OCI-LY3 (cell line): Measurements from ENCODE around the gene SIL1.

ENCODE experiments used
- H2AFZ ChIP-seq: fragments of 200-600, 300-600 bp; shearing (Covaris generic); 2 replicates; pipeline ENCODE4 v1.6.0; 2014; ENCODE audit warnings: antibody characterized with exemption, low read depth, low read length
- H3K27ac ChIP-seq: fragments of 200-600, 300-600 bp; sonication (generic); 2 replicates; pipeline ENCODE4 v1.5.1; 2014; ENCODE audit warnings: mild to moderate bottlenecking, low read length, moderate library complexity, mixed read lengths
- H3K27me3 ChIP-seq: fragments of 200-600, 300-600 bp; sonication (generic); 2 replicates; pipeline ENCODE4 v1.6.1; 2014; ENCODE audit warnings: low read depth, low read length, mixed read lengths
- H3K36me3 ChIP-seq: fragments of 200-600, 300-600 bp; sonication (generic); replicated peaks from 2 replicates; pipeline ENCODE3; 2014; ENCODE audit warnings: low read depth, low read length, mixed read lengths
- H3K4me1 ChIP-seq: fragments of 300-600, 200-600 bp; sonication (generic); 2 replicates; pipeline ENCODE4 v1.6.1; 2014; ENCODE audit warnings: low read length, mixed read lengths
- H3K4me2 ChIP-seq: fragments of 200-600, 300-600 bp; sonication (generic); 2 replicates; pipeline ENCODE4 v1.6.1; 2014; ENCODE audit warnings: low read length, mixed read lengths
- H3K4me3 ChIP-seq: fragments of 300-600, 200-600 bp; sonication (generic); 2 replicates; pipeline ENCODE4 v1.5.1; 2014; ENCODE audit warnings: antibody characterized with exemption, mild to moderate bottlenecking, low read length, moderate library complexity
- H3K79me2 ChIP-seq: fragments of 300-600, 200-600 bp; shearing (Covaris generic); 2 replicates; pipeline ENCODE4 v1.6.1; 2014; ENCODE audit warnings: mild to moderate bottlenecking, low read length, mixed read lengths
- H3K9ac ChIP-seq: fragments of 300-600, 200-600 bp; shearing (Covaris generic); 2 replicates; pipeline ENCODE4 v1.6.0; 2014; ENCODE audit warnings: mild to moderate bottlenecking, low read length, moderate library complexity
- H3K9me3 ChIP-seq: fragments of 200-600, 300-600 bp; shearing (Covaris generic); 2 replicates; pipeline ENCODE4 v1.6.1; 2014; ENCODE audit warnings: low read length, mixed read lengths; ENCODE audit not compliant: insufficient read depth
- H4K20me1 ChIP-seq: fragments of 200-600, 300-600 bp; sonication (generic); 2 replicates; pipeline ENCODE4 v1.6.1; 2016; ENCODE audit warnings: low read length, mixed read lengths; ENCODE audit not compliant: insufficient read depth
- CTCF ChIP-seq: fragments of 200-600, 300-600 bp; sonication (generic); IDR thresholded peaks from 2 replicates; pipeline ENCODE4 v1.5.1; 2014; ENCODE audit warnings: antibody characterized with exemption, low read length, low read depth
- EZH2phosphoT487 ChIP-seq: fragments of 200-600 bp; shearing (Covaris generic); IDR thresholded peaks from 2 replicates; pipeline ENCODE4 v1.6.1; 2018; ENCODE audit warnings: antibody characterized with exemption, mixed run types, low read depth

SIL1 gene

GRCh38 chr5:138901716-138902115 is 296.5 kb downstream of the SIL1 start:
- no peaks in the 10 kb centered on the region for H4K20me1 ChIP-seq
- no peak overlapping the region for H2AFZ ChIP-seq
- no peak overlapping the region for H3K4me2 ChIP-seq
- H3K27ac ChIP-seq, result no peak overlapping the region
- no peak overlapping the region for H3K4me3 ChIP-seq
- no peaks in the 10 kb centered on the region for H3K9me3 ChIP-seq
- no peak for TF ChIP-seq EZH2phosphoT487
- no peak for TF ChIP-seq CTCF
- H3K79me2 ChIP-seq, result no peaks in the 10 kb centered on the region
- H3K4me1 ChIP-seq, result no peaks in the 10 kb centered on the region
- H3K9ac ChIP-seq, result no peak overlapping the region
- no peaks in the 10 kb centered on the region for H3K36me3 ChIP-seq
- no peaks in the 10 kb centered on the region for H3K27me3 ChIP-seq

GRCh38 chr5:138900281-138900965 is 297.7 kb downstream of the SIL1 start:
- no peaks in the 10 kb centered on the region for H3K27me3 ChIP-seq
- no peak overlapping the region for H3K4me2 ChIP-seq
- no peaks in the 10 kb centered on the region for H3K9me3 ChIP-seq
- H3K4me1 ChIP-seq, result no peaks in the 10 kb centered on the region
- H3K4me3 ChIP-seq, result no peak overlapping the region
- no peak overlapping the region for H3K27ac ChIP-seq
- no peaks in the 10 kb centered on the region for H4K20me1 ChIP-seq
- no peak for TF ChIP-seq CTCF
- no peak for TF ChIP-seq EZH2phosphoT487
- no peaks in the 10 kb centered on the region for H3K79me2 ChIP-seq
- H3K36me3 ChIP-seq, result no peaks in the 10 kb centered on the region
- H2AFZ ChIP-seq, result no peak overlapping the region
- H3K9ac ChIP-seq, result no peak overlapping the region

GRCh38 chr5:138898742-138899141 is 299.4 kb downstream of the SIL1 start:
- H3K9me3 ChIP-seq, result no peaks in the 10 kb centered on the region
- H3K79me2 ChIP-seq, result no peaks in the 10 kb centered on the region
- H3K4me2 ChIP-seq, result no peak overlapping the region
- no peaks in the 10 kb centered on the region for H3K27me3 ChIP-seq
- no peak overlapping the region for H3K9ac ChIP-seq
- H3K4me1 ChIP-seq, result no peaks in the 10 kb centered on the region
- no peak for TF ChIP-seq EZH2phosphoT487
- TF ChIP-seq CTCF, result no peak
- no peaks in the 10 kb centered on the region for H4K20me1 ChIP-seq
- no peak overlapping the region for H2AFZ ChIP-seq
- no peaks in the 10 kb centered on the region for H3K36me3 ChIP-seq
- H3K4me3 ChIP-seq, result no peak overlapping the region
- H3K27ac ChIP-seq, result no peak overlapping the region

- Histone ChIP-seq H3K27me3 (no peaks in the 10 kb centered on the region), H3K79me2 (no peaks in the 10 kb centered on the region), H4K20me1 (no peaks in the 10 kb centered on the region), H3K4me1 (no peaks in the 10 kb centered on the region), H3K9me3 (no peaks in the 10 kb centered on the region), H3K36me3 (no peaks in the 10 kb centered on the region), H3K4me3 (no peak overlapping the region), H3K9ac (no peak overlapping the region), H3K4me2 (no peak overlapping the region), H3K27ac (no peak overlapping the region), H2AFZ (no peak overlapping the region)
- TF ChIP-seq EZH2phosphoT487 (no peak), CTCF (no peak)
Observed at GRCh38 chr5:138898299-138898698, 299.9 kb downstream of the SIL1 start.
